Neural crest cell (in vitro differentiated cells): ENCODE results near the gene EPB41L4A. TPM values are rescaled to one million over a fixed set of nuclear protein-coding genes. Genes with fewer than 3 reads are reported as not detected.

Source experiments
- DNase-seq: peaks from one replicate; pipeline ENCODE4 v3.0.0; 2021; ENCODE audit warnings: low read depth, mixed read lengths, low spot score
- H3K27ac Mint-ChIP-seq: one replicate; pipeline ENCODE4 v1.8.0; 2021; ENCODE audit warnings: mild to moderate bottlenecking, mixed read lengths; ENCODE audit not compliant: unreplicated experiment
- H3K27me3 Mint-ChIP-seq: 2 replicates; pipeline ENCODE4 v1.8.0; 2021; ENCODE audit warnings: low read depth, mild to moderate bottlenecking, mixed read lengths
- H3K36me3 Mint-ChIP-seq: 2 replicates; pipeline ENCODE4 v1.8.0; 2021; ENCODE audit warnings: low read depth, mild to moderate bottlenecking, mixed read lengths
- H3K4me1 Mint-ChIP-seq: 2 replicates; pipeline ENCODE4 v1.8.0; 2021; ENCODE audit warnings: mixed read lengths
- H3K4me3 Mint-ChIP-seq: one replicate; pipeline ENCODE4 v1.8.0; 2021; ENCODE audit warnings: mild to moderate bottlenecking, mixed read lengths
- H3K9me3 Mint-ChIP-seq: 2 replicates; pipeline ENCODE4 v1.8.0; 2021; ENCODE audit warnings: mixed read lengths
- total RNA-seq: library from RNA; stranded (reverse); gene quantifications from 2 replicates; pipeline ENCODE4 v1.2.1, GENCODE V29; 2021
- TF ChIP-seq, protein P1 (sequence below): fragments of 200-600 bp; sonication (generic); conservative IDR thresholded peaks from 2 replicates; pipeline ENCODE4 v1.5.0; 2021; ENCODE audit warnings: antibody characterized with exemption, mild to moderate bottlenecking

EPB41L4A gene
- total RNA-seq, 1 donor from 2014 or later = 10.8 TPM

GRCh38 chr5:112306956-112307355 is 112.1 kb downstream of the EPB41L4A start:
- Mint-ChIP-seq H3K27me3 (no peaks in the 10 kb centered on the region), H3K27ac (no peak overlapping the region), H3K4me3 (no peak overlapping the region), H3K36me3 (no peaks in the 10 kb centered on the region), H3K4me1 (peaks cover 5% of the 10 kb centered on the region), H3K9me3 (no peaks in the 10 kb centered on the region)
- no peak for DNase-seq
- TF ChIP-seq, protein P1, sequence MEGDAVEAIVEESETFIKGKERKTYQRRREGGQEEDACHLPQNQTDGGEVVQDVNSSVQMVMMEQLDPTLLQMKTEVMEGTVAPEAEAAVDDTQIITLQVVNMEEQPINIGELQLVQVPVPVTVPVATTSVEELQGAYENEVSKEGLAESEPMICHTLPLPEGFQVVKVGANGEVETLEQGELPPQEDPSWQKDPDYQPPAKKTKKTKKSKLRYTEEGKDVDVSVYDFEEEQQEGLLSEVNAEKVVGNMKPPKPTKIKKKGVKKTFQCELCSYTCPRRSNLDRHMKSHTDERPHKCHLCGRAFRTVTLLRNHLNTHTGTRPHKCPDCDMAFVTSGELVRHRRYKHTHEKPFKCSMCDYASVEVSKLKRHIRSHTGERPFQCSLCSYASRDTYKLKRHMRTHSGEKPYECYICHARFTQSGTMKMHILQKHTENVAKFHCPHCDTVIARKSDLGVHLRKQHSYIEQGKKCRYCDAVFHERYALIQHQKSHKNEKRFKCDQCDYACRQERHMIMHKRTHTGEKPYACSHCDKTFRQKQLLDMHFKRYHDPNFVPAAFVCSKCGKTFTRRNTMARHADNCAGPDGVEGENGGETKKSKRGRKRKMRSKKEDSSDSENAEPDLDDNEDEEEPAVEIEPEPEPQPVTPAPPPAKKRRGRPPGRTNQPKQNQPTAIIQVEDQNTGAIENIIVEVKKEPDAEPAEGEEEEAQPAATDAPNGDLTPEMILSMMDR = no peak

- no peak for DNase-seq
- Mint-ChIP-seq H3K36me3 (peaks cover 8% of the 10 kb centered on the region), H3K9me3 (peaks cover 1% of the 10 kb centered on the region), H3K27ac (no peak overlapping the region), H3K4me3 (no peak overlapping the region), H3K4me1 (peaks cover 5% of the 10 kb centered on the region), H3K27me3 (no peaks in the 10 kb centered on the region)
- TF ChIP-seq, protein P1 = no peak
Observed at GRCh38 chr5:112304743-112305142, 114.3 kb downstream of the EPB41L4A start.

DNA sequence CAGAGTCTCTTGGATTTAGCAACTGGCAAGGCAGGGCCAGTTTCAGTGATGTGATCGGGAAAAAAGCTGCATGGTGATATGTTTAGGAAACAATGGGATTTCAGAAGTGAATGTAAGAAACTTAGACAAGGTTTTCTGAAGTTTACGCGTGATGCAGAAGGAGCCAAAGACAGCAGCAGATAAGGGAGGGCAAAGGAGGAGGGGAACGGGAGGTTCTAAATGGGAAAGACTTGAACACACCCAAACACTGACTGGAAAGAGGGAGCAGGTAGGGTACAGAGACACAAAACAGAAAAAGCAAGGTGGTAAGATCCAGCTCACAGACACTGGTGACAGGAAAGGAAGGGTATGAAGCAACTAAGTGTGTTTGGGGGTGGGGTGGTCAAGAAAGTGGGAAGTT is 115.4 kb downstream of the EPB41L4A start:
- no peaks in the 10 kb centered on the region for H3K27me3 Mint-ChIP-seq

DNA sequence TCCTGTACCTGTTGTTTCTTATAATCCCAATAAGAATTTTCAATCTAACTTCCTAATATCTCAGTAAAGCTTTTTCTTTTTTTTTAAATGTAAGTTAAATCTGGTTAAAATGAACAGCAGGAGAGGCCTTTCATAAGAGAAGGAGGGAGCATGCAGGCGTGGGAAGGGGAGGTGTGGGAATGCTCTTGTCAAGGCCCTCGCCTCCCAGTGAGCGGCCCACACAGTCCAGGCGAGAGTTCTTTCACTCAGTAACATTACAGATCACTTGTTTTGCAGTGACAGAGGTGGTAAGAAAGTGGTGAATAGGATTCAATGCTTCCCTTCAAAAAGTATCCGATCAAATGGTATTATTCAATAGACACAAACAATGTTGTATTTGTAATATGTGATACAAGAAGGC is 125.0 kb downstream of the EPB41L4A start:
- DNase-seq = no peak
- Mint-ChIP-seq H3K4me1 (peaks cover 6% of the 10 kb centered on the region), H3K9me3 (peaks cover 16% of the 10 kb centered on the region), H3K27ac (no peak overlapping the region), H3K36me3 (peaks cover 7% of the 10 kb centered on the region), H3K4me3 (no peak overlapping the region), H3K27me3 (no peaks in the 10 kb centered on the region)
- TF ChIP-seq, protein P1 = no peak

More for the DNA sequence above, 115.4 kb downstream of the EPB41L4A start:
- Mint-ChIP-seq H3K36me3 (peaks cover 10% of the 10 kb centered on the region), H3K27ac (peak overlapping the region; percentile 19), H3K4me3 (no peak overlapping the region), H3K9me3 (peaks cover 8% of the 10 kb centered on the region), H3K4me1 (peaks cover 5% of the 10 kb centered on the region)
- DNase-seq = no peak
- TF ChIP-seq, protein P1 = no peak

DNA sequence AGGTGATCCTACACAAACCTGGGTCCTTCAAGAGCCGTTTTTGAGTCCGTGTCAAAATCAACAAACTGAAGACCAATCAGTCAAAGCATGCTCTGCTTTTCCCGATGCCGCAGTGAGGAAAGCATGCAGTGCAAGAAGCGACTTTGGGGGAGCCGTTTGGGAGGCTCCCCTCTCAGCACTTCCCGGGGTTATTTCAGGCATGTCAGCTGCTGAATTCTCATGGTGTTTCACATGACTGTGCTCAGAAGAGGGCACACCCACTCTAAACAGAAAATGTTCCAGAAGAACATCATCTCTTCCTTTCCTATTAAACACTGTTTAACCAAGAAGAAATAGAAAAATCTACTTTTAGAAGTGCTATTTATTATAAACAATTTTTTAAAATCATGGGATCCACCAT is 125.5 kb downstream of the EPB41L4A start:
- no peak overlapping the region for H3K4me3 Mint-ChIP-seq
- H3K4me1 Mint-ChIP-seq = peaks cover 6% of the 10 kb centered on the region
- peaks cover 11% of the 10 kb centered on the region for H3K9me3 Mint-ChIP-seq
- no peak for DNase-seq
- TF ChIP-seq, protein P1 = no peak
- no peak overlapping the region for H3K27ac Mint-ChIP-seq
- H3K36me3 Mint-ChIP-seq = peaks cover 7% of the 10 kb centered on the region
- H3K27me3 Mint-ChIP-seq = no peaks in the 10 kb centered on the region

DNA sequence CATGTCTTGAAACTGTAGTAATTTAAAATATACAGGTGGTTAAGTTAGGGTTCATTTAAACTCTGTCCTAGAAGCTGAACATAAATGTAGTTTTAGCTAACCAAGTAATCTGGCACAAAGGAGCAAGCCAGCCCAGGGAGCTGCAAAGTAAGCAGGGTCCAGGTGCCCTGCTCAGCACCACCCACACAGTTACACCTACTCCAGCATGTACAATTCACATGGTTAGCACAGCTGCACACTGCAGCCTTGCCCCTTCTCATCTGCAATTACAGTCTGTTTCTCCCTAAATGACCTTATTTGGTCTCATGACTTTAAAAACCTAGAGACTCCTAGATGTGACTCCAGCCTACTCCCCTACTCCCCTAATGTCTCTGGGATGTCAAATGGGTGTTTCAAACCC is 128.4 kb downstream of the EPB41L4A start:
- TF ChIP-seq, protein P1 = no peak
- peaks cover 6% of the 10 kb centered on the region for H3K4me1 Mint-ChIP-seq
- no peak for DNase-seq
- no peaks in the 10 kb centered on the region for H3K36me3 Mint-ChIP-seq
- no peaks in the 10 kb centered on the region for H3K9me3 Mint-ChIP-seq
- H3K4me3 Mint-ChIP-seq = no peak overlapping the region
- H3K27ac Mint-ChIP-seq = no peak overlapping the region
- no peaks in the 10 kb centered on the region for H3K27me3 Mint-ChIP-seq
